GM19240 (cell line): ENCODE data around the gene GPR85.
"Not testable (repeated sequence)": the region's sequence is repeated elsewhere in the genome, so short reads cannot be mapped to it uniquely, and the experiment has no call there.

ENCODE experiments used
- DNase-seq: peaks from one replicate; pipeline ENCODE4 v3.0.0; 2011; ENCODE audit warnings: low spot score; ENCODE audit not compliant: insufficient read length

GPR85 gene

GRCh38 chr7:113086431-113086888 lies at the start of gene GPR85:
GPR85 (minus strand) TSS chr7:113086827; CDS start chr7:113084721, 2,106 bp downstream.
- peak; percentile 23 for DNase-seq

GRCh38 chr7:113134025-113134424 lies 47.4 kb upstream of the GPR85 start:
- no peak for DNase-seq

GRCh38 chr7:113131367-113131766 lies 44.7 kb upstream of the GPR85 start:
- DNase-seq, result no peak

- no peak for DNase-seq
These were observed 41.4 kb upstream of the GPR85 start for GRCh38 chr7:113128031-113128430.

GRCh38 chr7:113125728-113126127 lies 39.1 kb upstream of the GPR85 start:
- DNase-seq, result no peak

- DNase-seq, result no peak
These were observed 36.1 kb upstream of the GPR85 start for GRCh38 chr7:113122744-113123143.

- DNase-seq, result no peak
These were observed 34.0 kb upstream of the GPR85 start for GRCh38 chr7:113120647-113121046.

GRCh38 chr7:113119429-113119828 lies 32.8 kb upstream of the GPR85 start:
- DNase-seq, result no peak

- peak; percentile 65 for DNase-seq
These were observed 31.7 kb upstream of the GPR85 start, which contains the start of gene SMIM30 for GRCh38 chr7:113118074-113118959. SMIM30 (minus strand) TSS chr7:113118554; CDS start chr7:113117578, 976 bp downstream.

- DNase-seq, result not testable (repeated sequence)
These were observed 30.7 kb upstream of the GPR85 start for GRCh38 chr7:113117374-113117774.

- DNase-seq, result no peak
These were observed 27.3 kb upstream of the GPR85 start for GRCh38 chr7:113113912-113114311.

GRCh38 chr7:113109718-113110117 lies 23.1 kb upstream of the GPR85 start:
- DNase-seq, result no peak

GRCh38 chr7:113100121-113100603 lies 13.5 kb upstream of the GPR85 start:
- DNase-seq, result no peak

GRCh38 chr7:113099284-113099919 lies 12.8 kb upstream of the GPR85 start:
- no peak for DNase-seq

- no peak for DNase-seq
These were observed 8.1 kb upstream of the GPR85 start for GRCh38 chr7:113094517-113095249.

- DNase-seq, result no peak
These were observed 6.9 kb upstream of the GPR85 start for GRCh38 chr7:113093561-113093960.

GRCh38 chr7:113092762-113093161 lies 6.1 kb upstream of the GPR85 start:
- no peak for DNase-seq

GRCh38 chr7:113087071-113087998 lies 708 bp upstream of the GPR85 start:
- no peak for DNase-seq

GRCh38 chr7:113085781-113086390 lies 741 bp downstream of the GPR85 start:
- DNase-seq, result no peak
